Raji (cell line): ENCODE results near the gene CC2D2A.

Experiments used
- POLR2A ChIP-seq: IDR thresholded peaks from 2 replicates; pipeline ENCODE4 v1.6.1; 2011; ENCODE audit warnings: low read depth, low read length, control low read depth; ENCODE audit not compliant: insufficient read depth

Gene CC2D2A

GRCh38 chr4:15605537-15605936 lies 135.9 kb downstream of the CC2D2A start:
- TF ChIP-seq POLR2A = no peak

GRCh38 chr4:15610855-15611254 lies 141.2 kb downstream of the CC2D2A start:
- TF ChIP-seq POLR2A = no peak

- TF ChIP-seq POLR2A = no peak
Measured at GRCh38 chr4:15612136-15612535, 142.5 kb downstream of the CC2D2A start.

- no peak for TF ChIP-seq POLR2A
Measured at GRCh38 chr4:15636818-15637217, 167.1 kb downstream of the CC2D2A start.

- no peak for TF ChIP-seq POLR2A
Measured at GRCh38 chr4:15638418-15638817, 168.7 kb downstream of the CC2D2A start.

GRCh38 chr4:15648600-15648999 lies 178.9 kb downstream of the CC2D2A start:
- no peak for TF ChIP-seq POLR2A

GRCh38 chr4:15649914-15650545 lies 180.3 kb downstream of the CC2D2A start:
- TF ChIP-seq POLR2A = no peak
